Stimulated activated CD8-positive, alpha-beta memory T cell treated with anti-CD3 and anti-CD28 coated beads, Interleukin-4, amount 100 ng/mL, for 24 hours (primary cell): ENCODE results near the gene BARHL1.

Source experiments
- DNase-seq: peaks from one replicate; pipeline ENCODE4 v3.0.0-alpha.2; 2020; ENCODE audit warnings: low read depth

The BARHL1 gene

GRCh38 chr9:132587592-132587955, 5.2 kb downstream of the BARHL1 start:
- DNase-seq: no peak

- DNase-seq: no peak
Measured at GRCh38 chr9:132588098-132588497, 5.7 kb downstream of the BARHL1 start.

- DNase-seq: no peak
Measured at GRCh38 chr9:132588501-132589147, 6.2 kb downstream of the BARHL1 start.

GRCh38 chr9:132589148-132590036, 7.0 kb downstream of the BARHL1 start:
- no peak for DNase-seq

GRCh38 chr9:132590037-132590317, 7.6 kb downstream of the BARHL1 start:
- no peak for DNase-seq

- DNase-seq: no peak
Measured at GRCh38 chr9:132590318-132591182, 8.1 kb downstream of the BARHL1 start.

GRCh38 chr9:132591244-132591643, 8.8 kb downstream of the BARHL1 start:
- no peak for DNase-seq

- DNase-seq: no peak
Measured at GRCh38 chr9:132591751-132592314, 9.4 kb downstream of the BARHL1 start.

- DNase-seq: no peak
Measured at GRCh38 chr9:132592451-132592850, 10.0 kb downstream of the BARHL1 start.

- DNase-seq: no peak
Measured at GRCh38 chr9:132594412-132594811, 12.0 kb downstream of the BARHL1 start.

GRCh38 chr9:132595319-132595718, 12.9 kb downstream of the BARHL1 start:
- no peak for DNase-seq

- DNase-seq: no peak
Measured at GRCh38 chr9:132596200-132596599, 13.8 kb downstream of the BARHL1 start.

GRCh38 chr9:132597073-132597775, 14.8 kb downstream of the BARHL1 start:
- no peak for DNase-seq

GRCh38 chr9:132600326-132600984, 18.0 kb downstream of the BARHL1 start:
- no peak for DNase-seq

GRCh38 chr9:132602207-132602606, 19.8 kb downstream of the BARHL1 start:
- no peak for DNase-seq

GRCh38 chr9:132605387-132605786, 23.0 kb downstream of the BARHL1 start:
- DNase-seq: no peak

GRCh38 chr9:132606066-132606465, 23.7 kb downstream of the BARHL1 start:
- no peak for DNase-seq

- DNase-seq: no peak
Measured at GRCh38 chr9:132609184-132609583, 26.8 kb downstream of the BARHL1 start.

GRCh38 chr9:132609829-132610228, 27.4 kb downstream of the BARHL1 start:
- no peak for DNase-seq

GRCh38 chr9:132610661-132611060, 28.3 kb downstream of the BARHL1 start:
- no peak for DNase-seq

- no peak for DNase-seq
Measured at GRCh38 chr9:132614324-132614723, 31.9 kb downstream of the BARHL1 start.
